GM18858 (cell line): ENCODE results near the gene HPS1.
A peak's percentile ranks its signal among the peaks of the same experiment; 100 is the strongest.
"Not testable (repeated sequence)": the region's sequence is repeated elsewhere in the genome, so short reads cannot be mapped to it uniquely, and the experiment has no call there.

Experiments
- ATAC-seq: cut with Tn5 transposase; IDR thresholded peaks from one replicate; pipeline ENCODE4 v1.9.1; 2021; ENCODE audit not compliant: unreplicated experiment

HPS1 gene

GRCh38 chr10:98396096-98397063 lies 50.4 kb downstream of the HPS1 start:
- ATAC-seq: no peak

GRCh38 chr10:98394851-98395440 lies 51.8 kb downstream of the HPS1 start:
- no peak for ATAC-seq

- ATAC-seq: no peak
Observed at GRCh38 chr10:98391578-98391991, 55.1 kb downstream of the HPS1 start.

DNA sequence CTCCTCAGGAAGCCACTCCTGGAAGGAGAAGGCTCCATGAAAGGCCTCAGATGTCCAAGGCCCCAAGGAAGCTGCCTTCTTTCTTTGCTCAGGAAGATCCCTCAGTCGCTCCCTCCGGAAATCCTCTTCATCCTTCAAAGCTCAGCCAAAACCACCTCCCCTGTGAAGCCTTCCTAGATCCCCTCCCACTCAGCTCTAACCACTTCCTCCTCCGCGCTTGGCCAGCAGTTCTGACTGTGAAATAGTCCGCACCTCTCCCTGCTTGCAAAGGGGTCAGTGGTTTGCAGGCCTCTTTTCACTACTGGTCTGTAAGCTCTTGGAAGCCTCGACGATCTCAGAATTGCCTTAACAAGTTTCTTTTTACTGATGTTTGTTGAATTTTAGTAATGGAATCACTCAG lies 55.7 kb downstream of the HPS1 start:
- peak; percentile 57 for ATAC-seq

DNA sequence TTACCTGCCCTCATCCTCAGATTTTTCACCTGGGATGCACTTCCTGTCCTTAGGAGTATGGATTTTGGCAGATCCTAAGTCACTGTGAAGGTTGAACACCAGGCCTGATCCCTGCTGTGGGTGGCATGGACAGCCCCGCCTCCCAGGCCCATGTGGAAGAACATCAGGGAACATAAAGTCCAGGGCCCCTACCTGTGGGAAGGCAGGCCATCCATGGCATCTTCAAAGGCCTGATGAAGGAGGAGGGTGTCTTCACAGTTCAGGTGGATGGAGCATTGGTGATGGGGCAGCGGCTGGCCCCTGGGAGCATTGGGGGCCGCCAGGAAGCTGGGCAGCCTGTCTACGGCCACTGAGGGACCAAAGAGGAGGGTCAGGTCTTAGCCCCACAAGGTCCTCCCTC lies 56.3 kb downstream of the HPS1 start:
- no peak for ATAC-seq

DNA sequence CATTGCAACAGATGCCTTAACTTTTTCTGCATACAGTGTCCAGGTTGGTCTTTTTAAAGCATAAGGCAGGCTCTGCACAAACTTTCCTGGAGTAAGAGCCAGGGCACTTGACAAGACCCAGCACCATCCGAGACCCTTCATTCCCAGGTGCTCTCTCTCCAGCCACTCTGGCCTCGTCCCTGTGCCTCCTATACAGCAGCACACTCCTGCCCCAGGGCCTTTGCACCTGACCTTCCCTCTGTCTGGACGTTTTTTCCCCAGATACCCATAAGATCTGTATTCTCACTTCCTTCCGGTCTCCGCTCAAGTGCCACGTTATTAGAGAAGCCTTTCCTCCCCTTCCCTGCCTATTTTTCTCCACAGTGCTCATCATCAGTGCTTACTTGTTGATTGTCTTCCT lies 57.3 kb downstream of the HPS1 start:
- no peak for ATAC-seq

- ATAC-seq: no peak
Observed at GRCh38 chr10:98388101-98388655, 58.6 kb downstream of the HPS1 start.

GRCh38 chr10:98384531-98385133 lies 62.1 kb downstream of the HPS1 start:
- ATAC-seq: no peak

GRCh38 chr10:98383869-98384268 lies 62.9 kb downstream of the HPS1 start:
- no peak for ATAC-seq

GRCh38 chr10:98383134-98383667 lies 63.5 kb downstream of the HPS1 start:
- not testable (repeated sequence) for ATAC-seq

DNA sequence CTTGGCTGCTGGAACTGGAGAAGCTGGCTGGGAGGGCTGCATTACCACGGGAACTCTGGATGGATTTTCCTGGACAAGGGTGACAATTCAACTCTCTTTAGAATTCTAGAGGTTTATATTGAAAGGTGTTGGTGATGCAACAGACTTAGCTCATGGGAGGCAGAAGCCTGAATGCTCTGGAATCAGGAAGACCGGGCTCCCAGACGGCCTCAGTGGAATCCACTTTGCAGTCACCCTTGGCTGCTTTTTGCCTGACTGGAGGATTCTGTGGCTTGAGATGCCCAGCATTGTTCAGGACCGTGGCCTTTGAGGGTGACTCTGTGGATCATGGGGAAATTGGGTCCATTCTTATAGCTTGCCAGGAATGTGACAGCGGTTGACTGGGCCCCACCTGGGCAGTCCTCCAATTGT lies 64.0 kb downstream of the HPS1 start:
- no peak for ATAC-seq

- ATAC-seq: no peak
Observed at GRCh38 chr10:98380493-98381339, 66.0 kb downstream of the HPS1 start.

GRCh38 chr10:98378722-98379121 lies 68.0 kb downstream of the HPS1 start:
- ATAC-seq: no peak

GRCh38 chr10:98377536-98377935 lies 69.2 kb downstream of the HPS1 start:
- ATAC-seq: no peak

GRCh38 chr10:98377001-98377400 lies 69.7 kb downstream of the HPS1 start:
- no peak for ATAC-seq

- ATAC-seq: no peak
Observed at GRCh38 chr10:98376485-98376884, 70.2 kb downstream of the HPS1 start.

GRCh38 chr10:98374217-98374985 lies 72.3 kb downstream of the HPS1 start:
- ATAC-seq: no peak

GRCh38 chr10:98373260-98374040 lies 73.3 kb downstream of the HPS1 start:
- no peak for ATAC-seq
